Ovary (tissue), 9 donors: ENCODE results near the gene HOXD9. TPM values are rescaled to one million over a fixed set of nuclear protein-coding genes. Genes with fewer than 3 reads are reported as not detected.

ENCODE experiments used
- DNase-seq, 5 donors: peaks; one replicate each; pipeline ENCODE4 v3.0.0-alpha.2; 2019 to 2020
- H3K27ac ChIP-seq, 2 donors: fragments of 200-600 bp; one replicate each; pipeline versions ENCODE4 v1.5.1 to v1.8.0; 2019 to 2022
- H3K27me3 ChIP-seq: fragments of 200-600 bp; one replicate; pipeline ENCODE4 v1.8.0; 2022
- H3K36me3 ChIP-seq: fragments of 200-600 bp; sonication (generic); one replicate; pipeline ENCODE4 v1.5.1; 2019
- H3K4me1 ChIP-seq: one replicate; pipeline ENCODE4 v1.8.1; 2013; ENCODE audit warnings: mild to moderate bottlenecking, moderate library complexity; ENCODE audit not compliant: insufficient read depth
- H3K4me3 ChIP-seq: fragments of 200-600 bp; sonication (generic); one replicate; pipeline ENCODE4 v1.5.1; 2017
- H3K9me3 ChIP-seq, 2 donors: fragments of 200-600 bp in 1 of 2; sonication (generic) in 1 of 2; one replicate each; pipeline versions ENCODE4 v1.5.1 to v1.8.1; 2013 to 2019; ENCODE audit warnings: mild to moderate bottlenecking in 1 of 2, moderate library complexity in 1 of 2
- CTCF ChIP-seq, 3 donors: fragments of 450-650 bp in 2 of 3; fragments of 200-600 bp in 1 of 3; IDR thresholded peaks; one replicate each; pipeline versions ENCODE4 v1.5.1 to v1.8.0; 2016 to 2022; ENCODE audit warnings: antibody characterized with exemption in 3 of 3, mild to moderate bottlenecking in 1 of 3
- EP300 ChIP-seq: sonication (generic); formaldehyde crosslinking; IDR thresholded peaks from one replicate; pipeline ENCODE4 v1.6.1; 2017; ENCODE audit warnings: antibody characterized with exemption
- POLR2A ChIP-seq: fragments of 450-650 bp; IDR thresholded peaks from one replicate; pipeline ENCODE4 v1.6.1; 2017; ENCODE audit warnings: antibody characterized with exemption, mild to moderate bottlenecking, moderate library complexity
- WGBS, 3 donors: extraction: QIAGEN DNeasy Blood & Tissue Kit in 1 of 3; methylation state at CpG; one replicate each; pipeline versions ENCODE4 v1.1.5 to v1.1.7; 2013 to 2017; 5-methylcytosine and 5-hydroxymethylcytosine counted together
- intact Hi-C, 4 donors: fragments of 100-400 bp; cut with DNase I; formaldehyde crosslinking; loops; one replicate each; pipeline versions ENCODE4 v1.11.0 to v1.15.1; 2022 to 2023
- polyA plus RNA-seq, 2 donors: library from polyadenylated mRNA; stranded (reverse); fragments of 200-250 nt in 1 of 2; fragments of 350-450 nt in 1 of 2; fragmentation: Illumina TruSeq in 1 of 2; extraction: RNeasy Lipid Tissue Mini Kit (QIAGEN cat#74804) in 1 of 2; gene quantifications; one replicate each; pipeline ENCODE4 v1.2.3, GENCODE V29; 2013 to 2014
- total RNA-seq, 7 donors: library from RNA; depleted of rRNA in 2 of 7; stranded (reverse); fragments of >200 nt in 2 of 7; fragmentation: NEBNext Ultra II Directional in 3 of 7; extraction: Animal tissue kit (Norgen Biotek cat#: 25700) in 3 of 7; gene quantifications; one replicate each; pipeline versions ENCODE4 v1.1.0 to v1.2.4, GENCODE V29; 2016 to 2023
- donor health status: DM: no; HTN: no; CAD: no; lungs with moderate emphysema.
- donor health status: DM: no; HTN: no; CAD: no.
- donor health status: Bipolar disorder and iron deficiency.
- donor health status: DM: yes; HTN: yes; CAD: no.
- donor health status: DM: no; HTN: no; CAD: no.
- donor health status: DM: yes; HTN: yes; CAD: no.

The HOXD9 gene
- total and polyA plus RNA-seq, 9 donors = 9.7 to 20.6 (median 12.8) TPM

GRCh38 chr2:176104316-176105077 lies 18.0 kb upstream of the HOXD9 start:
- DNase-seq = peak in 1 of 5 donors; percentile 15
- Histone ChIP-seq H3K27ac (no peak overlapping the region), H3K27me3 (peaks cover 6% of the 10 kb centered on the region), H3K4me1 (peaks cover 5% of the 10 kb centered on the region), H3K36me3 (no peaks in the 10 kb centered on the region), H3K9me3 (peaks cover 0 to 3% of the 10 kb centered on the region in 2 donors), H3K4me3 (peak overlapping the region; percentile 32)
- TF ChIP-seq POLR2A (no peak), EP300 (no peak), CTCF (IDR thresholded peaks at IDR 0.05) (no peak)
- 6 to 14% (median 6%) methylated on average over 46 to 56 of the region's 56 CpGs for WGBS, 3 donors
- intact Hi-C loops = loop anchor here in 2 of 4 donors (5.0 to 10.0 kb wide), 2 partner anchors 417 to 1770 kb away; partner anchors contain the start of gene SP9 (in 1 of the 2)

GRCh38 chr2:176105078-176105729 lies 17.3 kb upstream of the HOXD9 start:
- no peaks in the 10 kb centered on the region for H3K36me3 ChIP-seq
- H3K27ac ChIP-seq = no peak overlapping the region
- peaks cover 5% of the 10 kb centered on the region for H3K4me1 ChIP-seq
- 18 to 55% (median 25%) methylated on average over 25 of the region's 25 CpGs for WGBS, 3 donors
- TF ChIP-seq EP300 = no peak
- TF ChIP-seq POLR2A = no peak
- no peak for TF ChIP-seq CTCF (IDR thresholded peaks at IDR 0.05)
- peak overlapping the region; percentile 32 for H3K4me3 ChIP-seq
- H3K27me3 ChIP-seq = no peaks in the 10 kb centered on the region
- DNase-seq = peak in 1 of 5 donors; percentile 9
- intact Hi-C loops = loop anchor here in 1 of 4 donors (10.0 kb wide), 1 partner anchor 1770 kb away; the partner anchor contains the start of gene SP9
- H3K9me3 ChIP-seq = no peaks in the 10 kb centered on the region

GRCh38 chr2:176105730-176106580 lies 16.6 kb upstream of the HOXD9 start:
- 28 to 70% (median 37%) methylated on average over 25 of the region's 25 CpGs for WGBS, 3 donors
- no peak for TF ChIP-seq EP300
- TF ChIP-seq CTCF (IDR thresholded peaks at IDR 0.05) = no peak
- no peak for TF ChIP-seq POLR2A
- Histone ChIP-seq H3K27me3 (no peaks in the 10 kb centered on the region), H3K9me3 (no peaks in the 10 kb centered on the region), H3K36me3 (no peaks in the 10 kb centered on the region), H3K27ac (no peak overlapping the region), H3K4me3 (peak overlapping the region; percentile 43), H3K4me1 (peaks cover 5% of the 10 kb centered on the region)
- peak in 1 of 5 donors; percentile 11 for DNase-seq
- intact Hi-C loops = loop anchor here in 1 of 4 donors (10.0 kb wide), 1 partner anchor 1771 kb away; the partner anchor contains the start of gene SP9
